Large intestine (tissue), 3 donors: ENCODE results near the gene LIMK2. TPM values are rescaled to one million over a fixed set of nuclear protein-coding genes. Genes with fewer than 3 reads are reported as not detected.
A peak's percentile ranks its signal among the peaks of the same experiment; 100 is the strongest.
"Not testable (repeated sequence)": the region's sequence is repeated elsewhere in the genome, so short reads cannot be mapped to it uniquely, and the experiment has no call there.

Experiments
- DNase-seq, 2 donors: peaks; one replicate each; pipeline versions ENCODE4 v3.0.0 to v3.0.0-alpha.2; 2013
- H3K27ac ChIP-seq: one replicate; pipeline ENCODE4 v1.5.1; 2013; ENCODE audit warnings: low read length
- H3K27me3 ChIP-seq: 2 replicates; pipeline ENCODE4 v1.6.1; 2013; ENCODE audit warnings: low read length; ENCODE audit not compliant: control insufficient read depth, insufficient read depth
- H3K36me3 ChIP-seq: 2 replicates; pipeline ENCODE4 v1.6.1; 2013; ENCODE audit warnings: low read length; ENCODE audit not compliant: control insufficient read depth, insufficient read depth
- H3K4me1 ChIP-seq: one replicate; pipeline ENCODE4 v1.6.1; 2013; ENCODE audit warnings: low read length; ENCODE audit not compliant: control insufficient read depth, insufficient read depth
- H3K4me3 ChIP-seq: one replicate; pipeline ENCODE4 v1.5.1; 2013; ENCODE audit warnings: low read length
- H3K9me3 ChIP-seq: one replicate; pipeline ENCODE4 v1.6.1; 2013; ENCODE audit warnings: mild to moderate bottlenecking, low read depth, low read length, moderate library complexity; ENCODE audit not compliant: control insufficient read depth
- WGBS: methylation state at CpG from one replicate; pipeline ENCODE4 v1.1.5; 2013; ENCODE audit warnings: low lambda C conversion rate; ENCODE audit not compliant: insufficient coverage; 5-methylcytosine and 5-hydroxymethylcytosine counted together
- polyA plus RNA-seq: library from polyadenylated mRNA; unstranded; fragments of 120-200 nt; gene quantifications from one replicate; pipeline ENCODE4 v1.2.1, GENCODE V29; 2013

Gene LIMK2
- polyA plus RNA-seq, 1 donor, result 52.7 TPM

- H3K4me1 ChIP-seq, result no peaks in the 10 kb centered on the region
- H3K36me3 ChIP-seq, result no peaks in the 10 kb centered on the region
- H3K27ac ChIP-seq, result no peak overlapping the region
- no peaks in the 10 kb centered on the region for H3K9me3 ChIP-seq
- H3K4me3 ChIP-seq, result no peak overlapping the region
- no peak for DNase-seq
- no peaks in the 10 kb centered on the region for H3K27me3 ChIP-seq
Observed at GRCh38 chr22:31308181-31308580, 96.1 kb downstream of the LIMK2 start.

DNA sequence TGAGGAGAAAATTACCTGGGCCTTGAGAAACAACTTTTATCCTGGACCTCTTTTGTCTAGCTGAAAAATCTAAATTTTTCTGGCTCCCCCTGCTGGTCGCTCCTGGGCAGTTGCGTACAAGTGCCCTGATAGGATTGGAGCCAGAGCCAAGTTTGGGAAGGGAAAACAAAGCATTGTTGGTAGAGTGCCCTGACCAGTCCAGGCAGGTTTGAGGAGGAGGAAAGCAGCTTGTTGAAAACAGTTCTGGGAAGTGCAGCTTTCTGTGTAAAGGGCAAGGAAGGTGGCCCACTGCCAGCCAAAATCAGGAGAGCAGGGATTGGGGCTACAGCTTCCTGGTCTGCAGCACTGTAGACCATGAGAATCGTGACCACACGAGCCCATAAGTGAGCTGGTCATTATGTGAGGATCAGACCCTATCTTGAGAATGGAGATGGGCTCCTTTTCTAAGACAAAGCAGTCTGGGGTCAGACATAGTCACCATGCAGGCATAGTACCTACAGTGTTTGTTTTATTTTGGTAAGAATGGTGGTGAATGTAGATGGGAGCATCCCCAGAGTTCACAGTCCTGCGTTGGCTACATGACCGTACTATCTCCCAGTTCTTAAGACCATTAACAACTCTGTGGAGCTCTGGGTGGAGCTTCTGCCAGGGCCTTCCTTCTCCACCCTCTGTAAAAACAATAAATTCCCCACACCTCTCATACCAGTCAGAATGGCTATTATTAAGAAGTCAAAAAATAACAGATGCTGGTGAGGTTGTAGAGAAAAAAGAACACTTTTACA, 101.5 kb downstream of the LIMK2 start:
- Histone ChIP-seq H3K9me3 (peaks cover 4% of the 10 kb centered on the region), H3K4me1 (no peaks in the 10 kb centered on the region), H3K36me3 (no peaks in the 10 kb centered on the region), H3K27me3 (no peaks in the 10 kb centered on the region), H3K4me3 (no peak overlapping the region), H3K27ac (no peak overlapping the region)
- no CpG with 5 or more reads among the region's 6 CpGs for WGBS
- peak; percentile 45 to 54 for DNase-seq

GRCh38 chr22:31314220-31314619, 102.1 kb downstream of the LIMK2 start:
- not testable (repeated sequence) for H3K36me3 ChIP-seq, H3K9me3 ChIP-seq, H3K4me3 ChIP-seq, H3K4me1 ChIP-seq, DNase-seq, H3K27me3 ChIP-seq, H3K27ac ChIP-seq
- WGBS, result no CpG with 5 or more reads among the region's 1 CpG

DNA sequence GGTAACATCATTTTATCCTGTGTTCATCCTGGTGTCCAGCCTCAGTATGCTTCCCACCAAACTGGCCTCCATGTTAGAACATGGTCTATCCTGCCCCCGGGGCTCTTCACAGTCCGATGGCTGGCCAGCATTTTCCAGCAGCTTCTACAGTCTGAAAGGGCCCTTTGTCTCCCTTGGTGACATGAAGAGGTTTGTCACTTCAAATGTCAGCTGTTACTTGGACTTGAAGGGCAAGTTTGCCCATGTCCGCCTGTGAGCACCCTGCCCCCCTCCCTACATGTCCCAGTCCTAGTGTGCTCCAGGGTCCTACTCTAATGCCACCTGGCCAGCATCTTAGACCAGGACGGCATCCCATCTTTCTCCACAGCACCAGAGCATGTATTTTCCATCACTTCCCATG, 109.3 kb downstream of the LIMK2 start:
- Histone ChIP-seq H3K27me3 (no peaks in the 10 kb centered on the region), H3K4me1 (no peaks in the 10 kb centered on the region), H3K4me3 (no peak overlapping the region), H3K27ac (no peak overlapping the region), H3K36me3 (peaks cover 23% of the 10 kb centered on the region), H3K9me3 (no peaks in the 10 kb centered on the region)
- no CpG with 5 or more reads among the region's 4 CpGs for WGBS
- no peak for DNase-seq

DNA sequence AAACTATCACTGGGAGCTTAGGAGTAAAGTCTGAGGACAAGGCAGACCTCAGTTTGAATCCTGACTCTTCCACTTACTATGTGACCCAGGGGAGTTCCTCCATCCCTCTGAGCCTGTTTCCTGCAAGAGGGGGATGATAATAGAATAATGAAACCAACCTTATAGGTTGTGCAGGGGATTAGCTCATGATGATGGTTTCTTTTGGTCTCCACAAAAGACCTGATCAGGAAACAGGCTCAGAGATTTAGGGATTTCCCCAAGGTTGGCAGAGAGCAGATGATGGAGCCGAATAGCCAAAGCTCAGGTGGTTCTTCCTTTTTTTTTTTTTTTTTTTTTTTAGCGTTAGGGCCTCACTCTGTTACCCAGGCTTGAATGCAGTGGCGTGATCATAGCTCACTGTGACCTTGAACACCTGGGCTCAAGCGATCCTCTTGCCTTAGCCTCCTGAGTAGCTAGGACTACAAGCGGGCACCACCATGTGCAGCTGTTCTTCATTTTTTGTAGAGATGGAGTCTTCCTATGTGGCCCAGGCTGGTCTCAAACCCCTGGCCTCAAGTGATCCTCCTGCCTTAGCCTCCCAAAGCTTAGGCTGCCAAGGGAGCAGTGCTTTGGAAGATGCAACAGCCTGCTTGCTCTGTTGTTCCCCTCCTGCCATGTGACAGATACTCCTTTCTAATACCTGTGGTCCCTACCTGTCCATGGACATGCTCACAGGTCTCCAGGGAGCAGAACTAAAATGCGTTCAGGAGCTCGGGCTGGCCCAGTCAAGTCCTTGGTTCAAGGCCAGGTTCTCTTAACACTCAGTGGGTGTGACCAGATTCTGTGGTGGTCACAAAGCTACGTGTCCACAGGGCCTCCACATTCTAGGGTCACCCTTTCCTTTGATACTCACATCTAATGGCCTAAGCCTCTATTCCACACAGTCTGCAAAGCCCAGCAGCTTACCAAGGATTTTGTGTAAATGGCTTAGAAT, 111.8 kb downstream of the LIMK2 start:
- H3K27ac ChIP-seq, result no peak overlapping the region

DNA sequence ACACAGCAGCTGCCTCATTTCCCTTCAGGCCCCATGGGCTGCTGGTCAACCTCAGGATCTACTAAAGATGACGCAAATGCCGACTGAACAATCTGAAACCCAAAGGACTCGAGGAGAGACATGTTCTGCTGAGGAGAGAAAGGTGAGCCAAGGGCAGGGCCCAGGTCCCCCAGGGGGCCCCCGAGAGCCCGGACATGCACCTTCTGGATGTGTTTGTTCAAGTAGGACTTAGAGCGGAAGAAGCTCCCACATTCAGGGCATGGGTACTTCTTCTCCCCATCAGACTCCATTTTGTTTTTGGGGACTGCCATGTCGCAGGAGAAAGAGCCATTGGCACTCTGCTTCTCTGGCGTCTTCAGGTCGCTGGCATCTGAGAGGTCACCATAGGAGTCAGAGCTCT, 114.8 kb downstream of the LIMK2 start:
- WGBS, result no CpG with 5 or more reads among the region's 9 CpGs
- Histone ChIP-seq H3K27me3 (no peaks in the 10 kb centered on the region), H3K4me3 (no peak overlapping the region), H3K9me3 (no peaks in the 10 kb centered on the region), H3K36me3 (peaks cover 73% of the 10 kb centered on the region), H3K27ac (no peak overlapping the region), H3K4me1 (no peaks in the 10 kb centered on the region)
- DNase-seq, result no peak

More for the DNA sequence above, 111.8 kb downstream of the LIMK2 start:
- Histone ChIP-seq H3K36me3 (peaks cover 47% of the 10 kb centered on the region), H3K4me1 (no peaks in the 10 kb centered on the region), H3K9me3 (no peaks in the 10 kb centered on the region), H3K4me3 (no peak overlapping the region), H3K27me3 (no peaks in the 10 kb centered on the region)
- DNase-seq, result no peak
- WGBS, result no CpG with 5 or more reads among the region's 8 CpGs

DNA sequence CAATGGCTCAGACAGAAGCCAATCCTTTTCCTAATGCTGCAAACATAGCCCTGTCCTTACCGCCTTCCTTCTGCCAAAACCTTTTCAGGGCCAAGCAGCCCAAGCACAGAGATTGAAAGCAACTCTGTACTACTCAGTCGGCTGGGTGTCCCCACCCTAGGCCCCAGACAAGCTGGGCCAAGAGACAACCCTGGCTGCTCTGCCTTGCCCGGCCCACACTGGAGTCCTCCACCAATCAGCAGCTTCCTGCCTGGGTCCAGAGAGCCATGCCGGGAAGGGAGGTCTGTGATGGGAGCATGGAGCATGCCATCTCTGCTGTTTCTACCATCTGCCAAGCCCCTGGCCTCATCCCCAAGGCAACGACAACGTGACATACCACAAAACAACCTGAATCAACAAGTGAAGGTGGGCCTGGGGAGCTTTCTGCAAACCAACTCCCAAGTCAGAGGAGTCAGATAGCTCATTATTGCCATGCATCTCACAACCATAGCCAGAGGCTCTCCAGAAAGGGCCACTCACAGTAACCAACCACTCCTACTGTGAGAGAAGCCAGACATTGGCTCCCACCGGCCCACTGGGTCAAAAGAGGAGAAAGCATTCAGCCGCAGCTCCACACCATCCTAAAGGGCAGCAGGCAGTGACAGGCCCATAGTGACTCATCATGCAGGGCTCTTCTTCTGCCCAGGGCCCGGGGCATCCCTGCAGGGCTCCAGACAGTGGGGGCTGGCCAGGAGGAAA, 115.9 kb downstream of the LIMK2 start:
- no peak for DNase-seq
- no CpG with 5 or more reads among the region's 9 CpGs for WGBS
- H3K36me3 ChIP-seq, result peaks cover 84% of the 10 kb centered on the region

DNA sequence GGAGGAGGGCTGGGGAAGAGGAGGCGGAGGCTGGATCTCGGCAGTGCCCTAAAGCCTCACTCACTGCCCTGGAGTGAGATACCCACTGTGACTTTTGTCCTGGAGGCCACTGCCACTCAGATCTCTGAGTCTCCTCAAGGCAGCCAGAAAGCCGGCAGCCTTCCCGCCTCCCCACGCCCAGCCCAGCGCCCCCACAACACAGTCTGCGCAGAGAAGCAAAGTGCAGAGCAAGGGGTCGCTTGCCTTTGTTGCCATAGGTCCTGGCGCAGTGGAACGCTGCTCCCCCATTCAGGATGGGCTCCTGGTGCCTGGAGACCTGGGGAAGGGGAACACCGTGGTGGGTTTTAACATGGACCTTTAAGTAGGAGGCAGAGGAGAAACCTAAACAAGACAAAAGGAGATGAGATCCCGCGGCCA, 116.5 kb downstream of the LIMK2 start:
- H3K27ac ChIP-seq, result no peak overlapping the region
- no peaks in the 10 kb centered on the region for H3K4me1 ChIP-seq
- H3K36me3 ChIP-seq, result peaks cover 88% of the 10 kb centered on the region
- H3K4me3 ChIP-seq, result no peak overlapping the region
- no peak for DNase-seq
- no peaks in the 10 kb centered on the region for H3K27me3 ChIP-seq
- no CpG with 5 or more reads among the region's 13 CpGs for WGBS
- H3K9me3 ChIP-seq, result no peaks in the 10 kb centered on the region

More for the DNA sequence above, 115.9 kb downstream of the LIMK2 start:
- no peak overlapping the region for H3K27ac ChIP-seq
- no peaks in the 10 kb centered on the region for H3K27me3 ChIP-seq
- H3K4me1 ChIP-seq, result no peaks in the 10 kb centered on the region
- H3K4me3 ChIP-seq, result no peak overlapping the region
- no peaks in the 10 kb centered on the region for H3K9me3 ChIP-seq

GRCh38 chr22:31329029-31329428, 116.9 kb downstream of the LIMK2 start:
- H3K36me3 ChIP-seq, result peaks cover 90% of the 10 kb centered on the region
- no peak overlapping the region for H3K4me3 ChIP-seq
- H3K27me3 ChIP-seq, result no peaks in the 10 kb centered on the region
- DNase-seq, result no peak
- no peak overlapping the region for H3K27ac ChIP-seq
- no peaks in the 10 kb centered on the region for H3K4me1 ChIP-seq
- no peaks in the 10 kb centered on the region for H3K9me3 ChIP-seq
- 100% methylated on average over 1 of the region's 4 CpGs for WGBS
